Pancreas (tissue), 10 donors: ENCODE results near the gene MRPL22. TPM values are rescaled to one million over a fixed set of nuclear protein-coding genes. Genes with fewer than 3 reads are reported as not detected.

Source experiments
- ATAC-seq, 4 donors: fragments of 200-7000 bp; cut with Tn5 transposase; one replicate each; pipeline versions ENCODE4 v1.8.0 to v1.9.1; 2020; ENCODE audit warnings: mild to moderate bottlenecking in 4 of 4, moderate library complexity in 4 of 4
- DNase-seq, 6 donors: peaks; one replicate each; pipeline ENCODE4 v3.0.0-alpha.2; 2020
- FAIRE-seq: peaks from 2 replicates; lab custom pipeline; 2012; peaks lifted over from hg19 to GRCh38; lab: Jason Lieb, UNC
- H3K27ac ChIP-seq, 4 donors: fragments of 200-600 bp; sonication (generic); 1 replicate in 3 of 4; 2 replicates in 1 of 4; pipeline versions ENCODE4 v1.5.0 to v1.8.0; 2020
- H3K27me3 ChIP-seq, 4 donors: fragments of 200-600 bp; one replicate each; pipeline ENCODE4 v1.8.0; 2021
- H3K36me3 ChIP-seq, 3 donors: fragments of 200-600 bp; sonication (generic) in 1 of 3; one replicate each; pipeline versions ENCODE4 v1.5.0 to v1.8.0; 2020 to 2021
- H3K4me1 ChIP-seq, 3 donors: fragments of 200-600 bp; one replicate each; pipeline ENCODE4 v1.8.0; 2021
- H3K4me3 ChIP-seq, 4 donors: fragments of 200-600 bp; sonication (generic) in 2 of 4; one replicate each; pipeline versions ENCODE4 v1.5.0 to v1.8.0; 2020 to 2021
- H3K9me3 ChIP-seq, 4 donors: fragments of 200-600 bp; one replicate each; pipeline ENCODE4 v1.8.0; 2021
- CTCF ChIP-seq, 4 donors: fragments of 200-600 bp; sonication (generic) in 3 of 4; IDR thresholded peaks; one replicate each; pipeline versions ENCODE4 v1.5.0 to v1.8.0; 2021; ENCODE audit warnings: antibody characterized with exemption in 4 of 4
- WGBS, 2 donors: extraction: QIAGEN DNeasy Blood & Tissue Kit; methylation state at CpG; one replicate each; pipeline ENCODE4 v1.1.7; 2013; 5-methylcytosine and 5-hydroxymethylcytosine counted together
- intact Hi-C, 3 donors: fragments of 100-400 bp; cut with DNase I; formaldehyde crosslinking; loops; one replicate each; pipeline versions ENCODE4 v1.11.1 to v1.14.2; 2022
- polyA plus RNA-seq, 2 donors: library from polyadenylated mRNA; stranded (reverse); fragments of 200-250 nt; gene quantifications; one replicate each; pipeline ENCODE4 v1.2.3, GENCODE V29; 2013
- total RNA-seq, 6 donors: library from RNA; stranded (reverse); fragmentation: NEBNext Ultra II Directional in 4 of 6; extraction: Animal tissue kit (Norgen Biotek cat#: 25700) in 4 of 6; gene quantifications; one replicate each; pipeline versions ENCODE4 v1.2.1 to v1.2.4, GENCODE V29; 2021 to 2023
- donor health status: healthy with polysubstance abuse.
- donor health status: DM: no; HTN: no; CAD: no; lungs with moderate emphysema.
- donor health status: DM: no; HTN: no; CAD: no.
- donor health status: control.
- donor health status: control.
- donor health status: Bipolar disorder and iron deficiency.
- donor health status: DM: yes; HTN: yes; CAD: no.
- donor health status: DM: no; HTN: no; CAD: no.
- donor health status: DM: no; HTN: no; CAD: no.
- donor health status: DM: yes; HTN: yes; CAD: no.

Gene MRPL22
- total and polyA plus RNA-seq, 8 donors: 11.3 to 29.0 (median 23.0) TPM

DNA sequence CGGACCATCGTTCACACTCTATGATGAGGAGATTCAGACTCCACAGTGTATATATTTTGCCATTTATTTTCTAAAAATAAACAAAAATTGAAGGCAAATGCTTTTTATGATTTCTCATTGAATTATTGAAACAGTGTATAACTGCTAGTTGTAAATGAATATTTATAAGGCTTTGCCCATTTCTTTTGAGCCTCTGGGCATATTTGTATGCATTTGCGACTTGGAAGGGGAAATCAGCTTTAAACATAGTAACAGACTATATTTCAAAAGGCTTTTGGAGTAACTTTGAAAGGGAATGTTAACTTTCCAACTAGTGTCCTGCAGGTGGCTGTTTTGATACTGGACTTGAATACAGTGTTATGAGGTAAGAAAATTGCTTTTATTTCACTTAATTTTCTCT is 26.0 kb downstream of the MRPL22 start:
- Histone ChIP-seq H3K27ac (no peak overlapping the region), H3K4me1 (no peaks in the 10 kb centered on the region), H3K9me3 (no peaks in the 10 kb centered on the region), H3K27me3 (no peaks in the 10 kb centered on the region), H3K36me3 (peaks cover 0 to 21% (median 10%) of the 10 kb centered on the region in 3 donors), H3K4me3 (no peak overlapping the region)
- DNase-seq (no peak), FAIRE-seq (no peak), ATAC-seq (no peak)
- 91 to 94% methylated on average over 3 of the region's 3 CpGs for WGBS, 2 donors
- no peak for TF ChIP-seq CTCF (IDR thresholded peaks at IDR 0.05)
- intact Hi-C loops: no loop called here

GRCh38 chr5:154967421-154968024 is 26.6 kb downstream of the MRPL22 start:
- H3K36me3 ChIP-seq: peaks cover 0 to 19% (median 10%) of the 10 kb centered on the region in 3 donors
- 75 to 82% methylated on average over 5 of the region's 5 CpGs for WGBS, 2 donors
- no peak for DNase-seq
- FAIRE-seq: no peak
- no peaks in the 10 kb centered on the region for H3K4me1 ChIP-seq
- intact Hi-C loops: no loop called here
- TF ChIP-seq CTCF (IDR thresholded peaks at IDR 0.05): peak in 2 of 4 donors; percentile 9 to 14
- H3K27me3 ChIP-seq: no peaks in the 10 kb centered on the region
- ATAC-seq: no peak
- H3K4me3 ChIP-seq: no peak overlapping the region
- no peak overlapping the region for H3K27ac ChIP-seq
- no peaks in the 10 kb centered on the region for H3K9me3 ChIP-seq

GRCh38 chr5:154968953-154969352 is 28.1 kb downstream of the MRPL22 start:
- no peak for ATAC-seq
- Histone ChIP-seq H3K9me3 (no peaks in the 10 kb centered on the region), H3K36me3 (peaks cover 0 to 19% (median 6%) of the 10 kb centered on the region in 3 donors), H3K27ac (no peak overlapping the region), H3K27me3 (no peaks in the 10 kb centered on the region), H3K4me3 (no peak overlapping the region), H3K4me1 (no peaks in the 10 kb centered on the region)
- intact Hi-C loops: no loop called here
- WGBS, 2 donors: 92 to 95% methylated on average over 5 of the region's 5 CpGs
- FAIRE-seq: no peak
- TF ChIP-seq CTCF (IDR thresholded peaks at IDR 0.05): no peak
- DNase-seq: no peak

DNA sequence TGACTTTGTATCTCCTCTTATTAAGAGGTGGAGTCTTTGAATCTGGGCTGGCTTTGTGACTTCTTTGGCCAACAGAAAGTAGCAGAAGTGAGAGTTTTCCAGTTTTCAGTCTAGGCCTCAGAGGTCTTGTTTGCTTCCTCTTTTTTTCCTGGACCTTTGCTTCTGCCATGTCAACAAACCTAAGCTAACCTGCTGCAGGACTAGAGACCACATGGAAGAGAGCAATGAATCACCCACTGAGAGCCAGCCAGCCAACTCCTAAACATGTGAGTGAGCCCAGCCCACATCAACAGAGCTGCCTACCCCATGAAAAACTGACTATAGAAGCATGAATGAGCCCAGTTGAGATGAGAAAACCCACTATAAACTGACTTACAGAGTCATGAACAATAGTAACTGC is 29.9 kb downstream of the MRPL22 start:
- FAIRE-seq: no peak
- TF ChIP-seq CTCF (IDR thresholded peaks at IDR 0.05): no peak
- Histone ChIP-seq H3K4me3 (no peak overlapping the region), H3K9me3 (no peaks in the 10 kb centered on the region), H3K27ac (no peak overlapping the region), H3K4me1 (no peaks in the 10 kb centered on the region), H3K36me3 (peaks cover 0 to 19% (median 6%) of the 10 kb centered on the region in 3 donors), H3K27me3 (no peaks in the 10 kb centered on the region)
- intact Hi-C loops: no loop called here
- no peak for DNase-seq
- no peak for ATAC-seq

DNA sequence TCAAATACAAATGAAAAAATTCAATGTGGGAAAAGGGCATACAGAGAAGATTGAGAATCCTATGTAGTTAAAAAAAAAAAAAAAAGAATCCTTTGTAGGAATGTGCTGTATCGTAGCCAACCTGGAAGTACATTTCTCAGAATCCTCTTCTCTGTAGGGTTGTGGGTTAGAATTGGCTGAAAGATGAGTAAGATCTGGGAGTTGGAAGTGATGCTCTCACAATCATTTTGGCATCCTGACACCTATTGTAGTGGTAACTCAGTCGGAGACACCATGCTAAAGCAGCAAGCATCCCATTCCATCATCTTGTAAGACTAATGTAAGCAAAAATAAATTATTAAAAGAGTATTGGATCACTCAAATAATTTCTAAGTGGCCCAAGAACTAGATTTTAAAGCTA is 30.6 kb downstream of the MRPL22 start:
- Histone ChIP-seq H3K4me3 (no peak overlapping the region), H3K9me3 (no peaks in the 10 kb centered on the region), H3K4me1 (no peaks in the 10 kb centered on the region), H3K27me3 (no peaks in the 10 kb centered on the region), H3K36me3 (peaks cover 0 to 14% (median 6%) of the 10 kb centered on the region in 3 donors), H3K27ac (no peak overlapping the region)
- intact Hi-C loops: no loop called here
- no peak for TF ChIP-seq CTCF (IDR thresholded peaks at IDR 0.05)
- DNase-seq (no peak), ATAC-seq (no peak), FAIRE-seq (no peak)
- 84 to 96% methylated on average over 2 of the region's 2 CpGs for WGBS, 2 donors
